SK-N-SH (cell line): ENCODE measurements around the gene MORC3. TPM values are rescaled to one million over a fixed set of nuclear protein-coding genes. Genes with fewer than 3 reads are reported as not detected.

Experiments used
- CTCF ChIA-PET: fragments of 300-600, 350-600 bp; formaldehyde crosslinking; extraction: SDS; loops from one replicate; lab custom pipeline; 2021; lab: Yijun Ruan, JAX
- POLR2A ChIA-PET: fragments of 350-600 bp; sonication (Branson Sonifier 250); formaldehyde crosslinking; extraction: SDS; loops from one replicate; lab custom pipeline; 2020; ENCODE audit warnings: antibody characterized with exemption, inconsistent platforms; lab: Yijun Ruan, JAX
- DNase-seq: peaks from one replicate; pipeline ENCODE4 v3.0.0; 2012
- H2AFZ ChIP-seq: fragments of 200-600 bp; sonication (generic); 2 replicates; pipeline ENCODE4 v1.8.1; 2016; ENCODE audit warnings: antibody characterized with exemption, mild to moderate bottlenecking, low read depth
- H3F3A ChIP-seq: fragments of 200-600 bp; sonication (generic); replicated peaks from 2 replicates; pipeline ENCODE3; 2016; ENCODE audit warnings: antibody characterized with exemption, mild to moderate bottlenecking; ENCODE audit not compliant: insufficient read depth
- H3K27ac ChIP-seq, 2 experiments: fragments of 200-500 bp in 1 of 2; fragments of 200-600 bp in 1 of 2; sonication (Bioruptor generic) in 1 of 2; sonication (generic), shearing (Covaris generic) in 1 of 2; 2 replicates each; pipeline versions ENCODE4 v1.5.1 to v1.6.1; 2014 to 2016; ENCODE audit warnings: low read depth in 2 of 2, inconsistent platforms in 1 of 2, low read length in 1 of 2, mild to moderate bottlenecking in 1 of 2, mixed read lengths in 1 of 2
- H3K27me3 ChIP-seq: fragments of 200-600 bp; sonication (generic), shearing (Covaris generic); 2 replicates; pipeline ENCODE4 v1.6.1; 2016; ENCODE audit warnings: mixed run types; ENCODE audit not compliant: insufficient read depth
- H3K36me3 ChIP-seq, 2 experiments: fragments of 200-500 bp in 1 of 2; fragments of 200-600 bp in 1 of 2; sonication (Bioruptor generic) in 1 of 2; sonication (generic) in 1 of 2; replicated peaks in 1 of 2; 2 replicates each; pipeline versions ENCODE3 to v1.5.1; 2014 to 2016; ENCODE audit warnings: low read length in 1 of 2, mild to moderate bottlenecking in 1 of 2; ENCODE audit not compliant: insufficient read depth in 2 of 2, control insufficient read depth in 1 of 2
- H3K4me1 ChIP-seq, 2 experiments: fragments of 200-500 bp in 1 of 2; fragments of 200-600 bp in 1 of 2; sonication (Bioruptor generic) in 1 of 2; sonication (generic), shearing (Covaris generic) in 1 of 2; 2 replicates each; pipeline versions ENCODE4 v1.5.1 to v1.6.1; 2014 to 2016; ENCODE audit warnings: low read depth in 1 of 2, low read length in 1 of 2, mixed run types in 1 of 2; ENCODE audit not compliant: insufficient read depth in 2 of 2, control insufficient read depth in 1 of 2
- H3K4me2 ChIP-seq: fragments of 200-600 bp; sonication (generic), shearing (Covaris generic); 2 replicates; pipeline ENCODE4 v1.6.1; 2017; ENCODE audit warnings: mixed run types
- H3K4me3 ChIP-seq, 2 experiments: fragments of 200-500 bp in 1 of 2; fragments of 200-600 bp in 1 of 2; sonication (Bioruptor generic) in 1 of 2; sonication (generic), shearing (Covaris generic) in 1 of 2; 2 replicates each; pipeline versions ENCODE4 v1.5.1 to v1.8.1; 2014 to 2016; ENCODE audit warnings: low read depth in 2 of 2, inconsistent platforms in 1 of 2, low read length in 1 of 2, mild to moderate bottlenecking in 1 of 2, mixed read lengths in 1 of 2, moderate library complexity in 1 of 2
- H3K79me2 ChIP-seq: fragments of 200-600 bp; sonication (generic); 2 replicates; pipeline ENCODE4 v1.8.1; 2017; ENCODE audit warnings: mild to moderate bottlenecking; ENCODE audit not compliant: insufficient read depth
- H3K9ac ChIP-seq: fragments of 200-600 bp; sonication (generic); 2 replicates; pipeline ENCODE4 v1.6.1; 2017; ENCODE audit warnings: mixed run types
- H3K9me2 ChIP-seq: fragments of 200-600 bp; sonication (generic); 2 replicates; pipeline ENCODE4 v1.6.1; 2017; ENCODE audit warnings: mixed run types
- H3K9me3 ChIP-seq: fragments of 200-600 bp; sonication (generic); 2 replicates; pipeline ENCODE4 v1.6.1; 2017; ENCODE audit warnings: mixed run types, mild to moderate bottlenecking, moderate library complexity
- H4K20me1 ChIP-seq: fragments of 200-600 bp; sonication (generic); 2 replicates; pipeline ENCODE4 v1.6.1; 2017; ENCODE audit warnings: mild to moderate bottlenecking, mixed run types; ENCODE audit not compliant: insufficient read depth
- CTCF ChIP-seq: fragments of 200-600 bp; sonication (generic); IDR thresholded peaks from 2 replicates; pipeline ENCODE4 v1.6.1; 2017; ENCODE audit warnings: antibody characterized with exemption, mild to moderate bottlenecking, moderate library complexity
- EP300 ChIP-seq, 2 experiments: IDR thresholded peaks; 2 replicates each; pipeline versions ENCODE4 v1.4.0 to v1.6.1; 2012; ENCODE audit warnings: borderline replicate concordance in 1 of 2, low read depth in 1 of 2, low read length in 1 of 2
- FOSL2 ChIP-seq: IDR thresholded peaks from 2 replicates; pipeline ENCODE4 v1.4.0; 2012; ENCODE audit warnings: low read depth, mild to moderate bottlenecking, moderate library complexity, borderline replicate concordance
- GABPA ChIP-seq: IDR thresholded peaks from 2 replicates; pipeline ENCODE4 v1.4.0; 2012; ENCODE audit warnings: low read depth, mild to moderate bottlenecking
- GATA2 ChIP-seq: sonication (generic); formaldehyde crosslinking; IDR thresholded peaks from 2 replicates; pipeline ENCODE4 v1.5.0; 2020; ENCODE audit warnings: mild to moderate bottlenecking, missing genetic modification reagents
- JUND ChIP-seq: IDR thresholded peaks from 2 replicates; pipeline ENCODE4 v1.4.0; 2012
- MEF2A ChIP-seq: IDR thresholded peaks from 2 replicates; pipeline ENCODE4 v1.4.0; 2012; ENCODE audit warnings: low read depth, borderline replicate concordance
- NRF1 ChIP-seq: IDR thresholded peaks from 2 replicates; pipeline ENCODE4 v1.6.1; 2012; ENCODE audit warnings: low read depth, mild to moderate bottlenecking, low read length
- PBX3 ChIP-seq: IDR thresholded peaks from 2 replicates; pipeline ENCODE4; 2012
- RAD21 ChIP-seq: IDR thresholded peaks from 2 replicates; pipeline ENCODE4 v1.6.1; 2012; ENCODE audit warnings: mild to moderate bottlenecking, low read length
- RCOR1 ChIP-seq: fragments of 150-350 bp; IDR thresholded peaks from 2 replicates; pipeline ENCODE4 v1.6.1; 2017; ENCODE audit warnings: antibody characterized with exemption, low read length
- RXRA ChIP-seq: IDR thresholded peaks from 2 replicates; pipeline ENCODE4 v1.4.0; 2012; ENCODE audit warnings: low read depth, mild to moderate bottlenecking, borderline replicate concordance
- SMC3 ChIP-seq: IDR thresholded peaks from 2 replicates; pipeline ENCODE4 v1.6.1; 2012; ENCODE audit warnings: low read depth, low read length, improper control_type of control experiment
- TCF12 ChIP-seq: IDR thresholded peaks from 2 replicates; pipeline ENCODE4 v1.4.0; 2012
- TEAD4 ChIP-seq: IDR thresholded peaks from 2 replicates; pipeline ENCODE4 v1.4.0; 2012; ENCODE audit warnings: mild to moderate bottlenecking, borderline replicate concordance; ENCODE audit not compliant: insufficient read depth
- YY1 ChIP-seq: IDR thresholded peaks from 2 replicates; pipeline ENCODE4 v1.4.0; 2012; ENCODE audit warnings: low read depth, mild to moderate bottlenecking
- WGBS: methylation state at CpG from one replicate; pipeline ENCODE4 v1.1.6; 2017; ENCODE audit warnings: low lambda C conversion rate; 5-methylcytosine and 5-hydroxymethylcytosine counted together
- polyA plus RNA-seq, 3 experiments: library from polyadenylated mRNA; depleted of rRNA; stranded (reverse); fragments of >200 nt; gene quantifications; 2 replicates each; pipeline ENCODE4 v1.2.3, GENCODE V29; 2012

MORC3 gene
- polyA plus RNA-seq, 1 of the 3 experiments (the other 2 are of a cell fraction): 8.2 TPM

- no peaks in the 10 kb centered on the region for H3K9me2 ChIP-seq
- peak overlapping the region in 1 of 2 experiments; percentile 50; a peak in 2 of 4 replicates for H3K27ac ChIP-seq
- POLR2A ChIA-PET: no interaction called here
- H3K4me2 ChIP-seq: no peak overlapping the region
- no peaks in the 10 kb centered on the region for H3K27me3 ChIP-seq
- 70% methylated on average over 8 of the region's 8 CpGs for WGBS
- CTCF ChIA-PET: interaction anchor here (0.8 to 1.3 kb wide), 2 partner anchors 11 to 172 kb away, joined by 3 read pairs; no protein-coding TSS in a partner anchor
- H3K9ac ChIP-seq: no peak overlapping the region
- no peaks in the 10 kb centered on the region for H3K9me3 ChIP-seq
- H3F3A ChIP-seq: peaks cover 43% of the 10 kb centered on the region
- no peak overlapping the region for H2AFZ ChIP-seq
- H3K4me1 ChIP-seq: peaks cover 6 to 8% of the 10 kb centered on the region in 2 experiments; a peak in 3 of 4 replicates
- peaks cover 87% of the 10 kb centered on the region for H4K20me1 ChIP-seq
- TF ChIP-seq PBX3: 0 out of 2 replicates have a peak, but pooled peaks have one; percentile 11
- TF ChIP-seq TCF12: peak; percentile 76
- TF ChIP-seq YY1: no peak
- no peak for TF ChIP-seq NRF1
- TF ChIP-seq FOSL2: peak; percentile 67
- peak; percentile 15; the same call in 1 of the 2 replicates for TF ChIP-seq TEAD4
- peak; percentile 43 for TF ChIP-seq JUND
- no peak overlapping the region for H3K4me3 ChIP-seq
- H3K36me3 ChIP-seq: peaks cover 2 to 13% of the 10 kb centered on the region in 2 experiments
- H3K79me2 ChIP-seq: peaks cover 99% of the 10 kb centered on the region
- DNase-seq: no peak
Observed at GRCh38 chr21:36325373-36326010, 5.5 kb downstream of the MORC3 start.

DNA sequence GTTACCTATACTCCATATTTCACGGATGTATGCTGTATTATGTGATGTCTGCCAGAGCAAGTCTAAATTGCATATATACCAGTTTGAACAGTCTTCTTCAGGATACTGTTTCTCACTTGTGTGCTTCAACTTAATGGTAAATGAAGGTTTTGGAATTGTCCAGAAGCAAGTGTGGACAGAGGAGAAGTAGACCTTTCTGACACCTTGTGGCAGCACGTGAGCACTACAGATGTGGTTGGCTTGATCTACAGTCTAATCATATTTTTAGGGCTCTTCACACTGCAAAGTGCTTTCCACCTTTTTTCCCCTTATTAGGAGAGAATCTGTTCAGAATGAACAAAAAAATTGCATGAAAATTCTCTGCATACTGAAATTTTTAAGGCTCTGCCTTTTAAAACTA is 10.9 kb downstream of the MORC3 start:
- TF ChIP-seq RXRA (no peak), YY1 (no peak), CTCF (peak; percentile 75), SMC3 (peak; percentile 76), MEF2A (no peak), EP300 (IDR thresholded peaks at IDR 0.05; ENCODE audit: borderline replicate concordance in 1 of 2, low read depth in 1 of 2, low read length in 1 of 2) (no peak), PBX3 (no peak), GATA2 (CRISPR knock-in tag) (no peak), RAD21 (peak; percentile 76), JUND (no peak), GABPA (no peak), RCOR1 (no peak)
- Histone ChIP-seq H3K4me3 (no peak overlapping the region), H3K27me3 (no peaks in the 10 kb centered on the region), H3K27ac (no peak overlapping the region), H3K4me2 (no peak overlapping the region), H3K36me3 (peaks cover 0 to 22% of the 10 kb centered on the region in 2 experiments), H3K9me2 (no peaks in the 10 kb centered on the region), H3F3A (peaks cover 20% of the 10 kb centered on the region), H3K9ac (no peak overlapping the region), H4K20me1 (peaks cover 80% of the 10 kb centered on the region), H2AFZ (no peak overlapping the region), H3K79me2 (peaks cover 99% of the 10 kb centered on the region), H3K4me1 (peaks cover 0 to 10% of the 10 kb centered on the region in 2 experiments; a peak in 1 of 4 replicates), H3K9me3 (no peaks in the 10 kb centered on the region)
- CTCF ChIA-PET: interaction anchor here (0.6 to 1.5 kb wide), 10 partner anchors 9 to 194 kb away, joined by 3 to 9 read pairs (median 3); no protein-coding TSS in a partner anchor
- 84% methylated on average over 2 of the region's 2 CpGs for WGBS
- peak; percentile 61 for DNase-seq
- POLR2A ChIA-PET: no interaction called here
